K562 (cell line): Measurements from ENCODE around the gene HAL. TPM values are rescaled to one million over a fixed set of nuclear protein-coding genes. Genes with fewer than 3 reads are reported as not detected.
A peak's percentile ranks its signal among the peaks of the same experiment; 100 is the strongest.

Experiments used
- ATAC-seq: fragments of 200-7000 bp; cut with Tn5 transposase; 3 replicates; pipeline ENCODE4 v1.9.1; 2020; ENCODE audit warnings: moderate library complexity
- BruUV-seq: library from RNA; stranded (reverse); fragments of 400-500 nt; replicated peaks from 2 replicates; lab custom pipeline; 2021; lab: Mats Ljungman, UMichigan
- CTCF ChIA-PET: fragments of 300-600 bp; formaldehyde crosslinking; extraction: SDS; loops from one replicate; lab custom pipeline; 2021; ENCODE audit warnings: low intra/inter-chr PET ratio; lab: Yijun Ruan, JAX
- POLR2A ChIA-PET: fragments of 300-600, 350-650 bp; sonication (Branson Sonifier 250); formaldehyde crosslinking; extraction: SDS; loops from one replicate; lab custom pipeline; 2021; ENCODE audit warnings: antibody characterized with exemption, inconsistent platforms; lab: Yijun Ruan, JAX
- DNase-seq, 4 experiments: peaks; one replicate each; pipeline versions ENCODE4 v3.0.0 to v3.0.0-alpha.2; 2011 to 2018; ENCODE audit warnings: low spot score in 3 of 4, mixed read lengths in 3 of 4; ENCODE audit errors: extremely low read depth in 1 of 4
- FAIRE-seq: peaks from 2 replicates; lab custom pipeline; 2011; peaks lifted over from hg19 to GRCh38; lab: Jason Lieb, UNC
- H2AFZ ChIP-seq: 2 replicates; pipeline ENCODE4 v1.6.0; 2011; ENCODE audit warnings: low read depth, low read length, control low read depth, inconsistent platforms
- H3K27ac ChIP-seq: fragments of 200-600 bp; 3 replicates; pipeline ENCODE4 v1.8.0; 2011; ENCODE audit warnings: low read depth, mild to moderate bottlenecking, control low read depth, inconsistent platforms, low read length, moderate library complexity, mixed read lengths; ENCODE audit errors: extremely low read depth
- H3K27me3 ChIP-seq, 2 experiments: fragments of 300-600 bp in 1 of 2; 2 replicates in 1 of 2; 3 replicates in 1 of 2; pipeline versions ENCODE4 v1.6.0 to v1.8.0; 2011; ENCODE audit warnings: inconsistent platforms in 2 of 2, low read length in 2 of 2, mild to moderate bottlenecking in 1 of 2, mixed read lengths in 1 of 2, moderate library complexity in 1 of 2; ENCODE audit not compliant: control insufficient read depth in 2 of 2, insufficient read depth in 2 of 2
- H3K36me3 ChIP-seq: fragments of 300-600 bp; 3 replicates; pipeline ENCODE4 v1.8.0; 2011; ENCODE audit warnings: mild to moderate bottlenecking, low read length, inconsistent platforms; ENCODE audit not compliant: control insufficient read depth, insufficient read depth
- H3K4me1 ChIP-seq, 2 experiments: fragments of 200-600 bp in 1 of 2; replicated peaks in 1 of 2; 2 replicates in 1 of 2; 3 replicates in 1 of 2; pipeline versions ENCODE4 v1.5.1 to v1.8.0; 2011; ENCODE audit warnings: inconsistent platforms in 2 of 2, low read length in 2 of 2, mild to moderate bottlenecking in 1 of 2, mixed read lengths in 1 of 2, moderate library complexity in 1 of 2; ENCODE audit not compliant: control insufficient read depth in 2 of 2, insufficient read depth in 2 of 2
- H3K4me2 ChIP-seq: 2 replicates; pipeline ENCODE4 v1.6.1; 2011; ENCODE audit warnings: low read length, control low read depth, inconsistent platforms, mixed read lengths; ENCODE audit not compliant: insufficient read depth
- H3K4me3 ChIP-seq: fragments of 200-600 bp; sonication (generic), shearing (Covaris generic); 2 replicates; pipeline ENCODE4 v1.5.1; 2016; ENCODE audit warnings: control low read depth, inconsistent platforms
- H3K79me2 ChIP-seq: fragments of 200-600 bp; 3 replicates; pipeline ENCODE4 v1.8.0; 2011; ENCODE audit warnings: low read length, inconsistent platforms; ENCODE audit not compliant: control insufficient read depth, insufficient read depth
- H3K9ac ChIP-seq, 2 experiments: 2 replicates each; pipeline versions ENCODE4 v1.6.0 to v1.6.1; 2011; ENCODE audit warnings: low read depth in 2 of 2, low read length in 2 of 2, control low read depth in 1 of 2, inconsistent platforms in 1 of 2, mild to moderate bottlenecking in 1 of 2, mixed read lengths in 1 of 2; ENCODE audit not compliant: insufficient read depth in 1 of 2
- H3K9me1 ChIP-seq: one replicate; pipeline ENCODE4 v1.6.0; 2011; ENCODE audit warnings: inconsistent platforms, mild to moderate bottlenecking, low read length, moderate library complexity; ENCODE audit not compliant: control insufficient read depth, insufficient read depth
- H3K9me3 ChIP-seq: replicated peaks from 2 replicates; pipeline ENCODE4 v1.5.1; 2011; ENCODE audit warnings: low read depth, low read length, inconsistent platforms; ENCODE audit not compliant: control insufficient read depth, insufficient read depth
- H4K20me1 ChIP-seq: replicated peaks from 2 replicates; pipeline ENCODE4 v1.6.1; 2011; ENCODE audit warnings: low read length, inconsistent platforms, mixed read lengths; ENCODE audit not compliant: control insufficient read depth, insufficient read depth
- CHCHD3 ChIP-seq: fragments of 250-450 bp; sonication (Bioruptor Pico); IDR thresholded peaks from 2 replicates; pipeline ENCODE4 v2.1.2; 2022; ENCODE audit warnings: mild to moderate bottlenecking
- ETV6 ChIP-seq, 3 experiments: fragments of 150-350 bp in 1 of 3; sonication (generic) in 1 of 3; formaldehyde crosslinking in 1 of 3; IDR thresholded peaks; 2 replicates each; pipeline versions ENCODE4 v1.6.1 to v1.8.0; 2014 to 2022; ENCODE audit warnings: borderline replicate concordance in 2 of 3, low read depth in 2 of 3, antibody characterized with exemption in 1 of 3, low read length in 1 of 3, mild to moderate bottlenecking in 1 of 3, missing genetic modification reagents in 1 of 3
- RAD21 ChIP-seq, 2 experiments: fragments of 250-450 bp in 1 of 2; fragments of 450-650 bp in 1 of 2; sonication (Bioruptor Pico) in 1 of 2; formaldehyde crosslinking in 1 of 2; IDR thresholded peaks in 1 of 2; conservative IDR thresholded peaks in 1 of 2; 2 replicates each; pipeline versions ENCODE4 v1.4.0 to v1.8.0; 2020 to 2022; ENCODE audit warnings: mild to moderate bottlenecking in 2 of 2, moderate library complexity in 1 of 2
- SMARCA4 ChIP-seq: fragments of 450-650 bp; IDR thresholded peaks from 2 replicates; pipeline ENCODE4 v1.6.1; 2016
- ZFP30 ChIP-seq: fragments of 250-450 bp; sonication (Bioruptor Pico); IDR thresholded peaks from 2 replicates; pipeline ENCODE4 v1.8.0; 2022; ENCODE audit warnings: moderate library complexity, mild to moderate bottlenecking, inconsistent platforms, borderline replicate concordance
- ZKSCAN8 ChIP-seq: fragments of 200-800 bp; sonication (Bioruptor generic); IDR thresholded peaks from 2 replicates; pipeline ENCODE4 v1.6.1; 2016; ENCODE audit warnings: missing genetic modification characterization, missing compliant biosample characterization
- ZNF23 ChIP-seq: fragments of 250-450 bp; sonication (Bioruptor Pico); IDR thresholded peaks from 2 replicates; pipeline ENCODE4 v1.4.0; 2020; ENCODE audit warnings: mild to moderate bottlenecking
- ZNF57 ChIP-seq: fragments of 450-650 bp; formaldehyde crosslinking; IDR thresholded peaks from 2 replicates; pipeline ENCODE4 v1.4.0; 2020; ENCODE audit warnings: mild to moderate bottlenecking, moderate library complexity
- WGBS: fragments of 100-300 bp; shearing (Covaris generic); methylation state at CpG from one replicate; pipeline ENCODE4 v1.1.6; 2016; ENCODE audit warnings: low coverage, mixed read lengths; ENCODE audit not compliant: insufficient coverage; ENCODE audit errors: missing lambda C conversion rate; 5-methylcytosine and 5-hydroxymethylcytosine counted together
- in situ Hi-C: fragments of 300-500 bp; cut with MboI; formaldehyde crosslinking; loops from 4 replicates; pipeline ENCODE4 v1.15.0; 2018; ENCODE audit warnings: inconsistent platforms, mixed read lengths
- intact Hi-C: fragments of 100-400 bp; cut with micrococcal nuclease; formaldehyde crosslinking; loops from 2 replicates; pipeline ENCODE4 v1.14.2; 2022
- polyA plus RNA-seq, 8 experiments: library from polyadenylated mRNA; depleted of rRNA in 4 of 8; stranded (reverse) in 5 of 8; unstranded in 3 of 8; fragments of >200 nt; fragmentation: Nextera tagmentation in 2 of 8; fragmentation: Illumina TruSeq in 1 of 8; extraction: Ambion mirVana in 2 of 8; extraction: Trizol in 1 of 8; gene quantifications; 2 replicates each; pipeline versions ENCODE4 v1.2.1 to v1.2.3, GENCODE V29; 2011 to 2014; ENCODE audit warnings: inconsistent platforms in 1 of 8, missing spikeins in 1 of 8
- total RNA-seq, 7 experiments: library from RNA; depleted of rRNA in 6 of 7; stranded (reverse); fragments of >200 nt in 6 of 7; fragmentation: Illumina TruSeq in 2 of 7; extraction: Trizol in 2 of 7; gene quantifications; 2 replicates each; pipeline versions ENCODE4 v1.2.1 to v1.2.3, GENCODE V29; 2011 to 2021; ENCODE audit warnings: low replicate concordance in 1 of 7
- TF ChIP-seq, protein P1 (sequence below): sonication (generic); formaldehyde crosslinking; IDR thresholded peaks from 2 replicates; pipeline ENCODE4 v1.8.0; 2022; ENCODE audit warnings: mild to moderate bottlenecking, missing genetic modification reagents
- TF ChIP-seq, protein P2 (sequence below), 3 experiments: IDR thresholded peaks in 2 of 3; conservative IDR thresholded peaks in 1 of 3; 2 replicates each; pipeline ENCODE4 v1.5.1; 2011 to 2012; ENCODE audit warnings: low read length in 3 of 3, mild to moderate bottlenecking in 3 of 3, control low read depth in 2 of 3, improper control_type of control experiment in 1 of 3, inconsistent platforms in 1 of 3, low read depth in 1 of 3, mixed read lengths in 1 of 3, moderate library complexity in 1 of 3; ENCODE audit not compliant: insufficient read depth in 2 of 3

The HAL gene
- total and polyA plus RNA-seq, 9 of the 15 experiments (the other 6 are each of a cell fraction or from before 2014, with no cell fraction given): 0.03 to 0.36 (median 0.20) TPM; not detected in 4

DNA sequence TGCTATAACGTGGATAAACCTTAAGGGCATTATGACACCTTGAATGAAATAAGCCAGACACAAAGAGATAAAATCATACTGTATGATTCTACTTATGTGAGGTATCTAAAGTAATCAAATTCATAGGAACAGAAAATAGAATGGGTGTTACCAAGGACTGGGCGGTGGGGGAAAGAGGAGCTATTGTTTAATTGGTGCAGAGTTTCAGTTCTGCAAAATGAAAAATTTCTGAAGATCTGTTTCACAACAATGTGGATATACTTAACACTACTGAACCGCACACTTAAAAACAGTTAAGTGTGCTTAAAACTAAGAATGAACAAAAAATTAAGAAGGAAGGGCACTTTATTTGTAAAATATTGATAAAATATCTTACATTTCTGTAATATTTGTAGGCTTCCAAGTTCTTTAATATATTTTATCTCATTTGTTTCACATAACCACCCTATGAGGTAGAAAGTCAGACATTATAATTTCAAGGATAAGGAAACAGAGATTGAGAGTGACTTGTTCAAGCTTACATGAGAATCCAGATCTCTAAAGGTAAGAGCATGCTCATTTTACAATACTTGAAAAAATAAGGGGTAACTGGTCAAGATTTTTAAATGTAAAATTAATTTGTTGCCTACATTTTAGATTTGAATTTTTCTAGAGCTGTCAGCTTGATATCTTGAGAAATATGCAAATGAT, 24.3 kb upstream of the HAL start (continued):
- TF ChIP-seq ZNF23 (CRISPR knock-in tag) (no peak), CHCHD3 (CRISPR knock-in tag) (no peak), ZNF57 (no peak), ZKSCAN8 (CRISPR knock-in tag) (no peak), ETV6 (IDR thresholded peaks at IDR 0.05; ENCODE audit: borderline replicate concordance in 1 of 2, low read depth in 2 of 2, low read length in 1 of 2) (no peak), ETV6 (CRISPR knock-in tag; IDR thresholded peaks at IDR 0.05; ENCODE audit: borderline replicate concordance) (no peak), ZFP30 (CRISPR knock-in tag) (no peak)
- TF ChIP-seq, protein P1, sequence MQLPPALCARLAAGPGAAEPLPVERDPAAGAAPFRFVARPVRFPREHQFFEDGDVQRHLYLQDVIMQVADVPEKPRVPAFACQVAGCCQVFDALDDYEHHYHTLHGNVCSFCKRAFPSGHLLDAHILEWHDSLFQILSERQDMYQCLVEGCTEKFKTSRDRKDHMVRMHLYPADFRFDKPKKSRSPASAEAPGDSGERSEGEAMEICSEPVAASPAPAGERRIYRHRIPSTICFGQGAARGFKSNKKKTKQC (CRISPR knock-in tag): no peak
- TF ChIP-seq, all 486 proteins: peak for 0

DNA sequence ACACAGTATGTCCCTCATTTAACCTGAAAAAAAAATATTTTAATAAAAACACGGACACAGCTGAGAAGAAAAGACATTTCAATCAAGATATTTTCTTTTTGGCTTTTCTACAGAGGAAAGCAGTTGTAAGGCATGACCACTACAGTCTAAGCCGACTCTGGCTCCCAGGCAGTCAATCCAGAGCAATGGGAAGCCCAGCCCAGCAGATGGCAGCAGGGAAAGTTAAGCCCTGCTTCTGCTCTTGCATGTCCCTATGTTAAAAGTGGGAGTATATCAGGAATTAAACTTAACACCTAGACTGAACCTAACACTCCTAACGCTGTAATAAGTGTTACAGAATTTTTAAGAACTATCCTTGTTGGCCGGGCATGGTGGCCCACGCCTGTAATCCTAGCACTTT, 19.5 kb upstream of the HAL start:
- Histone ChIP-seq H4K20me1 (no peaks in the 10 kb centered on the region), H3K4me3 (no peak overlapping the region), H3K36me3 (peaks cover 12% of the 10 kb centered on the region; the same call in 1 of the 3 replicates), H3K4me2 (no peak overlapping the region), H3K9me3 (no peaks in the 10 kb centered on the region), H3K27me3 (no peaks in the 10 kb centered on the region), H3K9me1 (no peaks in the 10 kb centered on the region), H3K4me1 (no peaks in the 10 kb centered on the region; a peak in 1 of 5 replicates), H3K27ac (no peak overlapping the region), H2AFZ (no peak overlapping the region), H3K9ac (no peak overlapping the region), H3K79me2 (no peaks in the 10 kb centered on the region)
- ATAC-seq (peak; percentile 74), DNase-seq (peak in 1 of 4 experiments; percentile 30), FAIRE-seq (peak; percentile 70)
- CTCF ChIA-PET: no interaction called here
- WGBS: 49% methylated on average over 5 of the region's 5 CpGs
- in situ Hi-C loops: no loop called here
- POLR2A ChIA-PET: no interaction called here
- no TSS peak for BruUV-seq
- intact Hi-C loops: no loop called here
- TF ChIP-seq RAD21 (CRISPR knock-in tag; conservative IDR thresholded peaks at IDR 0.05 in 1 of 2, IDR thresholded peaks at IDR 0.05 in 1 of 2) (peak; percentile 36 to 46; a peak in 3 of 4 replicates), SMARCA4 (no peak)
- TF ChIP-seq, protein P2, sequence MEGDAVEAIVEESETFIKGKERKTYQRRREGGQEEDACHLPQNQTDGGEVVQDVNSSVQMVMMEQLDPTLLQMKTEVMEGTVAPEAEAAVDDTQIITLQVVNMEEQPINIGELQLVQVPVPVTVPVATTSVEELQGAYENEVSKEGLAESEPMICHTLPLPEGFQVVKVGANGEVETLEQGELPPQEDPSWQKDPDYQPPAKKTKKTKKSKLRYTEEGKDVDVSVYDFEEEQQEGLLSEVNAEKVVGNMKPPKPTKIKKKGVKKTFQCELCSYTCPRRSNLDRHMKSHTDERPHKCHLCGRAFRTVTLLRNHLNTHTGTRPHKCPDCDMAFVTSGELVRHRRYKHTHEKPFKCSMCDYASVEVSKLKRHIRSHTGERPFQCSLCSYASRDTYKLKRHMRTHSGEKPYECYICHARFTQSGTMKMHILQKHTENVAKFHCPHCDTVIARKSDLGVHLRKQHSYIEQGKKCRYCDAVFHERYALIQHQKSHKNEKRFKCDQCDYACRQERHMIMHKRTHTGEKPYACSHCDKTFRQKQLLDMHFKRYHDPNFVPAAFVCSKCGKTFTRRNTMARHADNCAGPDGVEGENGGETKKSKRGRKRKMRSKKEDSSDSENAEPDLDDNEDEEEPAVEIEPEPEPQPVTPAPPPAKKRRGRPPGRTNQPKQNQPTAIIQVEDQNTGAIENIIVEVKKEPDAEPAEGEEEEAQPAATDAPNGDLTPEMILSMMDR (IDR thresholded peaks at IDR 0.05 in 2 of 3, conservative IDR thresholded peaks at IDR 0.05 in 1 of 3; ENCODE audit: insufficient read depth in 2 of 3, low read depth in 1 of 3, low read length in 3 of 3): peak; percentile 32 to 46 (median 40); a peak in 3 of 6 replicates
